Measurements from ENCODE around the gene TMEM127.
A peak's percentile ranks its signal among the peaks of the same experiment; 100 is the strongest.
"Not testable (repeated sequence)": the region's sequence is repeated elsewhere in the genome, so short reads cannot be mapped to it uniquely, and the experiment has no call there.

Gene TMEM127

GRCh38 chr2:96258166-96259022 lies 7.4 kb downstream of the TMEM127 start:
- H3K4me1 ChIP-seq: peaks cover 3% of the 10 kb centered on the region
- in situ Hi-C loops (cut with MboI; ENCODE audit: low sequenced_read_pairs): no loop called here
- H3K27me3 ChIP-seq (ENCODE audit: low read depth): no peaks in the 10 kb centered on the region
- DNase-seq (ENCODE audit: low spot score in 2 of 2): no peak
- peaks cover 26% of the 10 kb centered on the region for H3K36me3 ChIP-seq (replicated peaks)
- H3K4me3 ChIP-seq: no peak overlapping the region
- H3K9me3 ChIP-seq: no peaks in the 10 kb centered on the region

DNA sequence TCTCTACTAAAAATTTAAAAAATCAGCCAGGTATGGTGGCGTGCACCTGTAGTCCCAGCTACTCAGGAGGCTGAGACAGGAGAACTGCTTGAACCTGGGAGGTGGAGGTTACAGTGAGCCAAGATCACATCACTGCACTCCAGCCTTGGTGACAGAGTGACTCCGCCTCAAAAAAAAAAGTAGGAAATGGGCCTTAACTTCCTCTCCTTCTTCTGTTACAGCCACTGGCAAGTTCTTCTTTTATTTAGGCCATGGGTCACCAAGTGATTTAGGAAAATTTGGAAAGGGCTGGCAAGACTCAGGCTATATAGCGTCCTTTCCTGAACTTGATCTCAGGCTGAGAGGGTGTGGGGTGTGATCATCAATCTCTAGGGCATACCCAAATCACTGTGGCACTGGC lies 8.1 kb downstream of the TMEM127 start:
- H3K4me3 ChIP-seq; H3K9me3 ChIP-seq; in situ Hi-C loops (cut with MboI; ENCODE audit: low sequenced_read_pairs); DNase-seq (ENCODE audit: low spot score in 2 of 2); H3K4me1 ChIP-seq; H3K27me3 ChIP-seq (ENCODE audit: low read depth): not testable (repeated sequence)
- peaks cover 30% of the 10 kb centered on the region for H3K36me3 ChIP-seq (replicated peaks)

DNA sequence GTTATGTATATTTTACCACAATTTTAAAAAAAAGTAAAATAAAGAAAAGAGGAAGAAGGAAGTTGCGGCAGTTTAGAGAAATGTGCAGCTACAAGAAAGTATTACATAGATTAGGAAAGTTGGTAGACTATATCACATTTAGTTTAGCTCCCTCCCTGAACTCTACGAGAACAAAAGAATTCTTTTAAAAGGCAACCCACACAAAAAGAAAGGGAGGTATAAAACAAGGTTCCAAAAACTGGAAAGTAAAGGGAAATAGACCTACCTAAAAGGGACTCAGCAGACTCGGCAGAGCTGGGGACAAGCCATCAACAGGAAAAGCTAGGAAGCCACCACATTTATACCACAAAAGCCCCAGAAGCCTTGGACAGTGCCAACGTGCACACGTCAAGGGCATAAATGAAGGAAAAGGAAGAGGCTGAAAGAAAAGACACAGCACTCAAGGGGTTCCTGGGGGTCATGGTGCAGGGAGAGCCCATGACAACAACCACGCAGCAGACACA lies 9.1 kb downstream of the TMEM127 start:
- in situ Hi-C loops (cut with MboI; ENCODE audit: low sequenced_read_pairs): no loop called here
- Histone ChIP-seq H3K4me1 (peaks cover 3% of the 10 kb centered on the region), H3K4me3 (no peak overlapping the region), H3K9me3 (no peaks in the 10 kb centered on the region), H3K36me3 (replicated peaks) (peaks cover 39% of the 10 kb centered on the region), H3K27me3 (ENCODE audit: low read depth) (no peaks in the 10 kb centered on the region)
- DNase-seq (ENCODE audit: low spot score in 2 of 2): no peak

DNA sequence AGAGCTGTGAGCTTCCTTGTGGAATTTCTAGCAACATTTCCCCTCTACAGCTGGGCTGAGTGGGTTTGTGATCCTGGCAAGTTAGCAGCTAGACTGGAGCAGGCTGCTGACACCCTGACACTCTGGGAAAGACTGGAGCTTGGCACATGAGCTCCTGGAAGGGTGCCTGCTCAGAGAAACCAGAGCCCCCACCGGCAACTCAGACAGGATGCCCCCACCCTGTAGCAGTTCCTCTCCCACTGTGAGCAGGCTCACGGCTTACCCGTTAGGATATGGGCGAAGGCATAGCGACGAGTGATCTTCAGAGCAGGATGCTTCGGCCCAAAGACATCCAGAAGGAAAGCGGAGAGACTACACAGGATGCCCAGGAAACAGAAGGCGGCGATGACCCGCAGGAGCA lies 11.2 kb downstream of the TMEM127 start:
- Histone ChIP-seq H3K36me3 (replicated peaks) (peaks cover 28% of the 10 kb centered on the region), H3K9me3 (no peaks in the 10 kb centered on the region), H3K4me1 (no peaks in the 10 kb centered on the region), H3K27me3 (ENCODE audit: low read depth) (no peaks in the 10 kb centered on the region), H3K4me3 (no peak overlapping the region)
- DNase-seq (ENCODE audit: low spot score in 2 of 2): no peak
- in situ Hi-C loops (cut with MboI; ENCODE audit: low sequenced_read_pairs): no loop called here

GRCh38 chr2:96253006-96253405 lies 12.8 kb downstream of the TMEM127 start:
- no peak for DNase-seq (ENCODE audit: low spot score in 2 of 2)
- no peak overlapping the region for H3K4me3 ChIP-seq
- in situ Hi-C loops (cut with MboI; ENCODE audit: low sequenced_read_pairs): no loop called here
- no peaks in the 10 kb centered on the region for H3K27me3 ChIP-seq (ENCODE audit: low read depth)
- H3K4me1 ChIP-seq: no peaks in the 10 kb centered on the region
- H3K36me3 ChIP-seq (replicated peaks): peaks cover 27% of the 10 kb centered on the region
- H3K9me3 ChIP-seq: no peaks in the 10 kb centered on the region

DNA sequence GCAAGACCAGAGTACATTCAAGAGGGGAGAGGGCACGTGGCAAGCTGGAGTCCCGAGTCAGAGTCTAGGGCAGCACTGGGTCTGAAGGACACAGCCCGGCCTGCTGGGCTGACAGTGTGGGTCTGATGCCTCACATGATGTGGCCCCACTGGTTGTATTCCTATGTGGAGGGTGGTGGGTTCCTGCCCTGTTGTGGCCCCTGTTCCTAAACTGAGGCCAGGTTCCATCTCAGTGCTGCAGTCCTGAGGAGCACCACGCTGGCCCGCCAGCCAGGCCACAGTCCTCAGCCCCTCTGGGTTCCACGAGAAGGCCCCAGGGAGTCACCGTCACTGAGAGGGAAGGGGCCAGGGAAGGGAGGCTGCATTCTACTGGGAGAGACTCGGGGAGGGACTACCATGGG lies 13.3 kb downstream of the TMEM127 start:
- H3K27me3 ChIP-seq (ENCODE audit: low read depth): no peaks in the 10 kb centered on the region
- peaks cover 27% of the 10 kb centered on the region for H3K36me3 ChIP-seq (replicated peaks)
- no peak for DNase-seq (ENCODE audit: low spot score in 2 of 2)
- no peak overlapping the region for H3K4me3 ChIP-seq
- in situ Hi-C loops (cut with MboI; ENCODE audit: low sequenced_read_pairs): no loop called here
- H3K9me3 ChIP-seq: no peaks in the 10 kb centered on the region
- H3K4me1 ChIP-seq: no peaks in the 10 kb centered on the region

DNA sequence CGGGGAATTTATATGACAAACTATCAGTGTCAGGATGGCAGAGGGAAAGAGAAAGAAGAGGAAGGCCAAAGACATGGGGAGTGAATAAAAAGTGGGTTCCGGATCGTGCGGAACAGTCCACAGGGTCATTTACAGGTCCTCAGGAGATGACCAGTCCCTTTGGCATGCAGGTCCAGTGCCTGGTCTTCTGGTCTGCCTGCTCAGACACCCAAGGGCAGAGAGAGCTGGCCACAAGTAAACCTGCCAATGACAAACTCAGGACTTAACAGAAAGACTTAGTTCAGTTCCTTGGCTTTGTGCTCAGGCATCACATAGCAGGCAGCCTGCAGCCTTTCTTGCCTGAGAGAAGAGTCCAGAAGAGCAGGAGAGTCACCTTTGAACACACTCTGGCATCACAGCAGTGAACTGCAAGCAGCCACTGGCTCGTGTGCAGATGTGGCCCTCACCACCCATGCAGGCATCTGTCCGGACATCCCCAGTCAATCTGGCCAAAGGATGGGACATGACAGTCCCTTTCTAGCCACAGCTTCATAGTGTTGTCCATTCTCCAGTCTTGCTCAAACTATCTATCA lies 14.0 kb downstream of the TMEM127 start:
- in situ Hi-C loops (cut with MboI; ENCODE audit: low sequenced_read_pairs): no loop called here
- Histone ChIP-seq H3K9me3 (no peaks in the 10 kb centered on the region), H3K36me3 (replicated peaks) (peaks cover 27% of the 10 kb centered on the region), H3K4me1 (no peaks in the 10 kb centered on the region), H3K4me3 (no peak overlapping the region), H3K27me3 (ENCODE audit: low read depth) (no peaks in the 10 kb centered on the region)
- DNase-seq (ENCODE audit: low spot score in 2 of 2): peak in 1 of 2 experiments; percentile 62

GRCh38 chr2:96250188-96250587 lies 15.6 kb downstream of the TMEM127 start:
- no peak overlapping the region for H3K4me3 ChIP-seq
- H3K9me3 ChIP-seq: no peaks in the 10 kb centered on the region
- peaks cover 20% of the 10 kb centered on the region for H3K36me3 ChIP-seq (replicated peaks)
- no peaks in the 10 kb centered on the region for H3K27me3 ChIP-seq (ENCODE audit: low read depth)
- no peak for DNase-seq (ENCODE audit: low spot score in 2 of 2)
- in situ Hi-C loops (cut with MboI; ENCODE audit: low sequenced_read_pairs): no loop called here
- H3K4me1 ChIP-seq: no peaks in the 10 kb centered on the region

DNA sequence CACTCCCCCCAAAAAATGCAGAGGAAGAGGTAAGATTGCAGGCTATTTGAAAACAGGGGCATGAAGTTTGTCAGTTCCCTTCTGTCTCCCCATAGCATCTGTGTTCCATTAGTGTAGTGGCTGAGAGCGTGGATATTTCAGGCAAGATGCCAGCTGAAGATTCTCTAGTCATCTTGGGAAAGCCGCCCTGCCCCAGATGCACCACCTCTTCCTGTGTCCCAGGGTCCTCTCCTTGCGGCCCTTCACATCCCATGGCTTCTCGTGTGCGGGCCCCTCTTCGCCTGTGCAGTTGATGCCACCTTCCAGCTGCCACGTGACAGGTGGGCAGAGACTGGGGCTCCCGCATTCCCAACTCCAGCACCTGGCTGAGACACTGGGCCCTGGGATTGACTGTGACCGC lies 16.1 kb downstream of the TMEM127 start:
- H3K36me3 ChIP-seq (replicated peaks): peaks cover 18% of the 10 kb centered on the region
- H3K27me3 ChIP-seq (ENCODE audit: low read depth): no peaks in the 10 kb centered on the region
- DNase-seq (ENCODE audit: low spot score in 2 of 2): no peak
- no peaks in the 10 kb centered on the region for H3K4me1 ChIP-seq
- no peaks in the 10 kb centered on the region for H3K9me3 ChIP-seq
- in situ Hi-C loops (cut with MboI; ENCODE audit: low sequenced_read_pairs): no loop called here
- H3K4me3 ChIP-seq: no peak overlapping the region

GRCh38 chr2:96248624-96249023 lies 17.2 kb downstream of the TMEM127 start:
- no peaks in the 10 kb centered on the region for H3K4me1 ChIP-seq
- H3K4me3 ChIP-seq: no peak overlapping the region
- in situ Hi-C loops (cut with MboI; ENCODE audit: low sequenced_read_pairs): no loop called here
- no peaks in the 10 kb centered on the region for H3K9me3 ChIP-seq
- no peaks in the 10 kb centered on the region for H3K27me3 ChIP-seq (ENCODE audit: low read depth)
- no peak for DNase-seq (ENCODE audit: low spot score in 2 of 2)
- H3K36me3 ChIP-seq (replicated peaks): peaks cover 18% of the 10 kb centered on the region

DNA sequence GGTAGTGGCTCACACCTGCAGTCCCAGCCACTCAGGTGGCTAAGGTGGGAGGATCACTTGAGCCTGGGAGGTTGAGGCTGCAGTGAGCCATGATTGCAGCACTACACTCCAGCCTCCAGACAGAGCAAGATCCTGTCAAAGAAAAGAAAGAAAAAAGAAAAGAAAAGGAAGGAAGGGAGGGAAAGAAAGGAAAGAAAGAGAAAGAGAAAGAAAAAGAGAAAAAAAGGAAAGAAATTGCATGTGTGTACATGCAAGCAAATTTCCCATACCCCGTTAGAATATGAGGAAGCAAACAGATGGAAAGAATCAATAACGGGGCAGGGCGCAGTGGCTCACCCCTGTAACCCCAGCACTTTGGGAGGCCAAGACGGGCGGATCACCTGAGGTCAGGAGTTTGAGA lies 17.9 kb downstream of the TMEM127 start:
- Histone ChIP-seq H3K9me3 (no peaks in the 10 kb centered on the region), H3K36me3 (replicated peaks) (peaks cover 13% of the 10 kb centered on the region), H3K4me1 (no peaks in the 10 kb centered on the region), H3K4me3 (no peak overlapping the region), H3K27me3 (ENCODE audit: low read depth) (no peaks in the 10 kb centered on the region)
- in situ Hi-C loops (cut with MboI; ENCODE audit: low sequenced_read_pairs): no loop called here
- no peak for DNase-seq (ENCODE audit: low spot score in 2 of 2)

GRCh38 chr2:96247009-96247408 lies 18.8 kb downstream of the TMEM127 start:
- no peaks in the 10 kb centered on the region for H3K9me3 ChIP-seq
- in situ Hi-C loops (cut with MboI; ENCODE audit: low sequenced_read_pairs): no loop called here
- H3K4me3 ChIP-seq: no peak overlapping the region
- H3K27me3 ChIP-seq (ENCODE audit: low read depth): no peaks in the 10 kb centered on the region
- no peak for DNase-seq (ENCODE audit: low spot score in 2 of 2)
- H3K36me3 ChIP-seq (replicated peaks): peaks cover 5% of the 10 kb centered on the region
- no peaks in the 10 kb centered on the region for H3K4me1 ChIP-seq

DNA sequence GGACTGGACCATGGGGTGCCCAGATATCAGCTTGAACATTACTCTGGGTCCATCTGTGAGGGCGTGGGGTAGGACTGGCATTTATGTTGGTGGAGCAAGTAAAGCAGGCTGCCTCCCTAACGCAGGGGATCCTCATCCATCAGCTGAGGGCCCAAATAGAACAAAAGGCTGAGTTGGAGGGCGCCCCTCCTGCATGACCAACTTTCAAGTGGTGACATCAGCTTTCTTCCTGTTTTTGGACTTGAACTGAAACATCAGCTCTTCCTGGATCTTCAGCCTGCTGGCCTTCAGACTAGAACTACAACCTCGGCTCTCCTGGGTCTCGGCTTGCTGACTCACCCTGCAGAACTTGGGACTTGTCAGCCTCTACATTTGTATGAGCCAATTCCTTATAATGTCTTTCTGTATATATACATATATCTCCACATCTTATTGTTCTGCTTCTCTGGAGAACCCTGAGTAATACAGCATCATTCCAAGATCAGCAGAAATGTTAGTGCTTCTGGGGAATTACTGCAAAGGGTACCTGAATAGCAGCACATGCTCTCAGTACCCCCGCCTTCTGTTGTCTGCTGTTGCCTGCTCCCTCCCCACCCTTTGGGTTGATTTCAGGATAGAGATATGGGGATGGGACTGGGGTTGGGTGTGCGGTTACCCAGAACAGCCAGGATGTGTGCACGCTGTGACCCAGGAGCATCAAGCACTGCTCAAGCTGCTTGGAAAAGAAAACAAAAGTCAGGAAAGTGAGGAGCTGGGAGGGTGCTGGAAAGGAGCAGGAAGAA lies 20.0 kb downstream of the TMEM127 start:
- H3K4me3 ChIP-seq: no peak overlapping the region
- in situ Hi-C loops (cut with MboI; ENCODE audit: low sequenced_read_pairs): no loop called here
- DNase-seq (ENCODE audit: low spot score in 2 of 2): no peak
- H3K9me3 ChIP-seq: no peaks in the 10 kb centered on the region
- H3K4me1 ChIP-seq: no peaks in the 10 kb centered on the region
- H3K36me3 ChIP-seq (replicated peaks): no peaks in the 10 kb centered on the region; the same call in 1 of the 2 replicates
- no peaks in the 10 kb centered on the region for H3K27me3 ChIP-seq (ENCODE audit: low read depth)

- Histone ChIP-seq H3K4me3 (no peak overlapping the region), H3K36me3 (replicated peaks) (no peaks in the 10 kb centered on the region), H3K27me3 (ENCODE audit: low read depth) (no peaks in the 10 kb centered on the region), H3K4me1 (no peaks in the 10 kb centered on the region), H3K9me3 (no peaks in the 10 kb centered on the region)
- in situ Hi-C loops (cut with MboI; ENCODE audit: low sequenced_read_pairs): no loop called here
- no peak for DNase-seq (ENCODE audit: low spot score in 2 of 2)
Observed at GRCh38 chr2:96243843-96244242, 22.0 kb downstream of the TMEM127 start.

Data from HAP-1 (cell line).